Retinal pigment epithelial cell (primary cell): Measurements from ENCODE around the gene GCN1.

ENCODE experiments used
- DNase-seq: peaks from one replicate; pipeline ENCODE4 v3.0.0-alpha.2; 2010; ENCODE audit warnings: low read depth
- H3K4me3 ChIP-seq: 2 replicates; pipeline ENCODE4 v1.5.1; 2011; ENCODE audit warnings: mild to moderate bottlenecking, low read length, control low read depth, moderate library complexity
- CTCF ChIP-seq: conservative IDR thresholded peaks from 2 replicates; pipeline ENCODE4 v1.5.1; 2011; ENCODE audit warnings: low read depth, low read length, control low read depth, inconsistent platforms

GCN1 gene

GRCh38 chr12:120091371-120092090, 103.0 kb downstream of the GCN1 start:
- no peak for DNase-seq
- no peak overlapping the region for H3K4me3 ChIP-seq
- TF ChIP-seq CTCF: no peak

GRCh38 chr12:120090626-120091295, 103.8 kb downstream of the GCN1 start:
- TF ChIP-seq CTCF: no peak
- no peak overlapping the region for H3K4me3 ChIP-seq
- DNase-seq: no peak

GRCh38 chr12:120090206-120090605, 104.3 kb downstream of the GCN1 start:
- H3K4me3 ChIP-seq: no peak overlapping the region
- no peak for TF ChIP-seq CTCF
- no peak for DNase-seq

- no peak for DNase-seq
- H3K4me3 ChIP-seq: no peak overlapping the region
- TF ChIP-seq CTCF: no peak
Measured at GRCh38 chr12:120089796-120090195, 104.7 kb downstream of the GCN1 start.

- no peak for DNase-seq
- no peak for TF ChIP-seq CTCF
- H3K4me3 ChIP-seq: no peak overlapping the region
Measured at GRCh38 chr12:120089105-120089504, 105.4 kb downstream of the GCN1 start.

GRCh38 chr12:120086801-120087621, 107.5 kb downstream of the GCN1 start:
- peak overlapping the region; percentile 60 for H3K4me3 ChIP-seq
- peak; percentile 99 for DNase-seq
- TF ChIP-seq CTCF: peak; percentile 93
